Stimulated activated CD4-positive, alpha-beta T cell treated with anti-CD3 and anti-CD28 coated beads, Interleukin-12 subunit alpha, Interleukin-12 subunit beta, amount 100 ng/mL, for 24 hours (primary cell): ENCODE data around the gene TWIST2.

Experiments used
- DNase-seq, 2 experiments: peaks; one replicate each; pipeline ENCODE4 v3.0.0-alpha.2; 2020; ENCODE audit warnings: low read depth in 2 of 2

Gene TWIST2

DNA sequence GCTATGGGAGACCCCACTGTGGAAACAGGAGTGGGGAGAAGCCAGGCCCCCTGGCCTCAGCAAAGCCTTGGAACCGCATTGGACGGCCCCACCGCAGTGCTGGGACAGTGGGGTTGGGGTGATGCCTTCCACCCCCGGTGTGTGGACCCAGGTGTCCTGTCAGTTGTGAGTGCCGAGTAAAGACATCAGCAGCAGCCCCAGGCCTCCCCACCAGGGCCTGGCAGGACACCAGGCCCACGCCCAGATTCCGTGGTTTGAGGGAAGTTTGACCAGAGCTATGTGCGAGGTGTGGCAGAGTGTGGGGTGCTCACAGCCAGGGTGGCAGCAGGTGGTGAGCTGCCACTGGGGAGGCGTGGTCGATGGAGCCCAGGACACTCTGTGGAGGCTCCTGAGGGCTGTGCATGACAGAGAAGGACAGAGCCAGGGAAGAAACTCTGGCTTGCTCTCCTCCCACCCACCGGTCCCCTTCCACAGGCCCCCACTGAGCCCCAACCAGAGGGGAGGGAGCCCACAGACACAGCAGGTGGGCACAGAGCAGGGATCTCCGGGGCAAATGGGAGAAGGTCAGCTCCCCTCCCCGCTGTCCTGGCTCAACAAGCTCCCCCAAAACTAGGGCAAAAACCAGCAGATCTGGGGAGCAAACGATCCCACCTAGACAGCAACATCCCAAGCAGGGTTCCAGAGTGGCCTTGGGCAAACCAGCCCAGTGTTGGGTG, 69.1 kb downstream of the TWIST2 start:
- no peak for DNase-seq

DNA sequence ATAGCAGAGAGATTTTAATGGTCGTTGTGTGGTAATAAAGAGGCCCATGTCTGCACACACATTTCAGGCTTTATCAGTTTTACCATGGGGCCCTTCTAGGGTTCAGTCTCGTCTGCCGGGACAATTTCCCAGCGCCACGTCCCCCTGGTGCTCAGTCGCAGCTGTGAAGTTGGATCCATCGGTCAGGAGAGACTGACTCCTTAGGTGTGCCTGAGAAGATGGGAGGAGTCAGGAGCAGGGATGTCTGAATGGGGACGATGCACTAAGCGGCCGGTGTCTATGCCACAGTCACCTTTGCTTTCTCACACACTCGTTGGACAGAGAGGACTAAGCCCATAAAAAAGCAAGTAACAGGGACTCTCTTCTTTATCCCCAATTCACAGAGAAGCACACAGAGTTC, 71.4 kb downstream of the TWIST2 start:
- DNase-seq: no peak

DNA sequence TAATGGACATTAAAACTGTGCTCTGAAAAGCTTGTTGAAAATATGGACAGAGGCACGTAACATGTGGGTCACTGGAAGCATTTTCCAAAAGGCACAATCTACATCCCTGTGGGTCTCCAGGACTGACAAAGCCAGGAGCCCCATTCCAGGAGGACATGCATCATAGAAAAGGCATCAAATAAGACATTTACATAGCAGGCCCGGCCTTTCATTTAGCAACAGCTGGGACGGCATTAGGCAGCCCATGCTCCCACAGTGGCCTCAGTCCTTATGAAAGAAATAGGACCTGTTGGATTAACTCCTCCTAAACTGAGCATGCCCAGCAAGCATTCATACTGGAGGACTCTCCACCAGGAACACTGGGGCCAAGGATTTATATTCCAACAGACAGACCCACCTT, 72.2 kb downstream of the TWIST2 start:
- DNase-seq: no peak

DNA sequence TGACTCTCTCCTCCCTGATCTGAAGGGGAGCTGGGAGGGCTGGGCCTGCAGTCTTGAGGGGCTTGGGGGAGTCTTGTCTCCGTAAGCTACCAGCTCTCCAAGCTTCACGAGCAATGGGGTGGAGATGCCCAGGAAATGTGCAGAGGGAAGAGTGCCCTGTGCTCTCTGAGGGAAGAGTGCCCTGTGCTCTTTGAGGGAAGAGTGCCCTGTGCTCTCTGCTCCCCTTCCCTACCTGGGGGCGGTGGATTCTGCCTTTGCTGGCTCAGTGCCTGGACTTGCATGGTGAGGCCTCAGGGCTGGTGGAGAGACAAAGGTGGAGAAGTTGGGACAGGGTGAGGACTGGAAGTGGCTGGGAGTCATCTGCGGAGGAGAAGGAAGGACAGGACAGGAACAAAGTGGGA, 72.7 kb downstream of the TWIST2 start:
- DNase-seq: no peak

DNA sequence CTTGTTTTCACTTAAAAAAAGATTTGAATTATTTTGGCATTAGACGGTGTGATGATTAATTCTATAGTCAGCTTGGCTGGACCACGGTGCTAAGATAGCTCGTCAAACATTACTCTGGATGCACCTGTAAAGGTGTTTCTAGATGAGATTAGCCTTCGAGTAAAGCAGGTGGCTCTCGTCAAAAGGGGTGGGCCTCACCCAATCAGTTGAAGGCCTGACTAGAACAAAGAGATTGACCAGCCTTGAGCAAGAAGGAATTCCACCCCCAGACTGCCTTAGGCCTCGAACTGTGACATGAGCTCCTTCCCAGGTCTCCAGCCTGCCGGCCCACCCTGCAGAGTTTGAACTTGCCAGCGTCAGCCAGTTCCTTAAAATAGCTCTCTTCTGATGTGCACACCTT, 73.4 kb downstream of the TWIST2 start:
- no peak for DNase-seq

DNA sequence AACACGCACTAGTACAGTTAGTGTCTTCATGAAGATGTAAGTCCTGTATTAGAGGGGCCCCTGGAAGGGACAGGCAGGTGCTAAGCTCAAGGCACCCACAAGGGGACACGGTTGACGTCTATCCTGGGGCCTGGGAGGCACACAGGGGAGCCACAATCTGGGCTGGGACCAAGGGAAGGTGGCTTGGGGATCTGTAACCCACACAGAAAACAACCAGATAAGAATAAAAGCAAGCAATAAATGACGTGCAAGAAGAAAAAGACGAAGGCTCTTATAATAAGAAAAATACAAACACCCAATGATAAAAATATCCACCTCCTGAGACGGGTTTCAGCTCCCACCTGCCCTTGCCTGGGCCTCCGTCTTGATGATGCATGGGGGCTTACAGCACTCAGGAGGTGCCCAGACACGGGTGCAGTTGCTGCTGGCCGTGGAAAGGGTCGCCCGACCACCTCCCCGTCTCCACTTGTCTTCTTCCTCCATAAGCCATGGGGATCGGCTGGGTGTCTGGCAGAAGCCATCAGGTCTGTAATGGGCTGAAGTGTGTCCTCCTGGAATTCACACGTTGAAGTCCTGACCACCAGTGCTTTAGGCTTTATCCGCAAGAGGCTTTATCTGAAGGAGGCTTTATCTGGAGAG, 73.9 kb downstream of the TWIST2 start:
- no peak for DNase-seq

DNA sequence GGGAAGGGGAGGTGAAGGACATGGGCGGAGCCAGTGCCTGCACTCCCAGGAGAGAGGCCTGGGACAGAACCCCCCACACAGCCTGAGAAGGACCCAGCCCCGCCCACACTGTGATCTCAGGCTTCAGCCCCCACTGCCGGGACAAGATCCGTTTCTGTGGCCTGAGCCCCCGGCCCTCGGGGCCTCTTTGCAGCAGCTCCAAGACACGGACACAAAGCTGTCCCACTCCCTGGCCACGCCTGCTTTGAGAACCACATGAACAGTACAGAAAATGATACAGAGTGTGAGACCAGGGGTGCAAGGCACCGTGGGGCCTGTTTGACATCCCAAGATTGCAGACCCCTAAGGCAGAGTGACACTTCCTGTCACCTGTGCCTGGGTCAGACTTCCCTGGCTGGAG, 74.5 kb downstream of the TWIST2 start:
- DNase-seq: no peak

DNA sequence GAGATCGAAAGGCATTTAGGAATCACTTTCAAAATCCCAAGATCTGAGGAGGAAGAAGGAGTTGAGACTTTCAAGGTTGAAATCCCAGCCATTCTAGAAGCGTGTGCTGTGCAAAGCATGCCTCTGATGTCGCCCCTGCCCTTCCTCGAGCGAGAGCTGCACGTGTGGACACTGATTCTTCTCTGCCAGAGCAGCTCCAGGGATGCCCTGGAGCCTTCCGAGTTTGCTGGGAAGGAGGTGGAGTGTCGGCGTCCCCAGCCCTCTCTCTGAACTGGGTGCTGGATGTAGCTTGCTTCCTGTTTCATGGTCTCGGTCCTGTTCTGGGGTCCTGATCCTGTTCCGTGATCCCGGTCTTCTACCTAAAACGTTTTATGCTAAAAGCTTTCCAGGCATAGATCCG, 76.1 kb downstream of the TWIST2 start:
- DNase-seq: no peak

DNA sequence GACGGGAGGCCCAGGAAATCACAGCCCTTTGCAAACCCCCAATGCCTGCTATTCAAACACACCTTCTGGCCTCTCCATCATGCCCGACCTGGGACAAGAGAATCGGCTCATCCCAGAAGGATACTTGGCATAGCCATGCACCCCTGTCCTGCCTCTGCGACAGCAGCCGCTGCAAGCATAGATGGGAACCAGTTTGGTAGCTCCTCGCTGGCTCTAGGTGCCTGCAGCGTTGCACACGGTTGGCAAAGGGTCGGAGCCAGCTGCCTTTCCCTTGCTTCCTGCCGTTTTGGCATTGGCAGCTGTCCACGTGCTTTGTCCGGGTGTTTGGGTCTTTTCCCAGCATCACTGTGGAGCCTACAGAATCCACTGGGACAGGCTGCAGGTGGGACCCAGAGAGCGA, 76.9 kb downstream of the TWIST2 start:
- no peak for DNase-seq

DNA sequence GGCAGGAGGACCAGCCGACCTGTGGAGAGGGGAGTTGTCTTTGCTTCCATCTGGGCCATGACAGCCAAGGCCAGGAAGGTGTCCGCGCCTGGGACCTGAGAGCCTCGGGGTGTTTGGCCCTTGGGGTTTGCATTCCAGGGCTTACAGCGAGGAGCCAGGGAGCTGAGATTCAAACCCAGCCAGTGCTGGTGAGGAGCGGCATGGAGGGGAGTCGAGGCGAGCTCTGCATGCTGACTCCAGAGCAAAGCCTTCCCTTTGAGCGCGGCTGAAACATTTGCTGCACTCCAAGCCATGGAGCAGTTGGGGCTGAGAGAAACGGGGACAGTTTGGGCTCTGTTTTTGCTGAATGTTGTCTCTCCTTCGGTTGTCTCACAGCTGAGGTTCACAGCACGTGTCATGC, 77.4 kb downstream of the TWIST2 start:
- DNase-seq: no peak

DNA sequence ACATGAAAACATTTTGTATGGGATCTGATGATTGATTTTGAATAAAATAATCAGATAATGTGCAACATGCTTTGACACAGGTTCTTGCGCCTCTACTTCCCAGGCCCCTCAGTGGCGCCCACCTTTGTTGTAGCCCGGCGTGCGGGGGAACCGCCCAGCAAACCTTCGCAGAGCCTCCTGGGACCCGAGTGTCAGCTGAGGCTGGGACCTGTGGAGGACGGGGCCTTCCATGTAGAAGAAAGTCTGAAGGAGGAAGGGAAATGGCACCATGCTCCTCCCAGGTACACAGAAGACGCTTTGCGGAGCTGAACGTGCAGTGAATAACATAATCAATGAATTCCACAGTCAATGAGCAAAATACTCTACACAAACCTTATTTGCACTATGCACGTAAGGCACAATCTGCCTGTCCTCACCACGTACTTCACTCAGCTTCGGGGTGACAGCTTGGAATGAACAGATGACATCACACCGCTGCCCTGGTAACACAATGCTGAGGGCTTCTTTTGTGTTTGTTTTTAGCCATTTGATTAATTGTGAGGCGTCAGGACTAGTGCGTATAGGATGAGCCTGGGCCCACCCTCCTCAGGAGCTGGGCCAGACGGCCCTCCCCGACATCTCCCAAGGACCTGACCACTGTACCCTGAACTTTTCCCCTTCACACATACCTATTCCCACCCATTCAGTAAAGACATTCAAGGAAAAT, 78.1 kb downstream of the TWIST2 start:
- DNase-seq: no peak

DNA sequence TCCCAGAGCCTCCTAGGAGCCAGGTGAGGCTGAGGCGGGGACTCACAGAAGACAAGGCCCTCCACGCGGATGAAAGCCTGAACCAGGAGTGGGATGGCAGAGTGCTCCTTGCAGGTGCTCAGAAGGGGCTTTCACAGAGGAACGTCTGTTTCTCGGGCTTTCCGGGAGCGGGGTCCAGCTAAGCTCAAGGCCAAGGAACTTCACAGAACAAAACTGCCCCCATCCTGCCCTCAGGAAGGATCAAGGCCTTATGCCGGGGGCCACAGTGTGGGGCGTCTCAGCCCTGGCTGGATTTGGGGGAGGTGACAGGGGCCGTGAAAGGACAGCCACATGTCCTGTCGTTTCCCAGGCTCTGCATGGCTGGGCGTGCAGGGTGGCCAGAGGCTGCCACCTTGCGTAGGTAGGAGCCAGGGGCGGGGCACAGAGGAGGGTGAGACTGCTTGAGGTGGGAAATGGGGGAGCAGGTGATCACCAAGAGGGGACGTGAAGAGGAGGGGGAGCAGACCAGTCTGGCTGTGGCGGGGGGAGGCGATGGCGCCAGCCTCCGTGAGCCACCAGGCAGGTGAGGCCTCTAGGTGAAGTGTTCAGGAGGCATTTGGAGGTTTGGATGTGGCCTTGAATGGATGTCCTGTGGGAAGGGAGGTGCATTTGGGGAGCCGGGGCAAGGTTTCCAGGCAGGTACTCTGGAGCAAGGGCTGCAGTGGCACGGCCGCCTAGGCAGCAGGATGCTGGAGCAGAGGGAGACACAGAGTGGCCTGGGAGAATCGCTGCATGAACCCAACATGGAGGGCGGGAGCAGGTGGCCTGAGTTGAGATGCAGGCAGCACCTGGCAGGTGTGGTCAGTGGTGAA, 79.1 kb downstream of the TWIST2 start:
- no peak for DNase-seq

DNA sequence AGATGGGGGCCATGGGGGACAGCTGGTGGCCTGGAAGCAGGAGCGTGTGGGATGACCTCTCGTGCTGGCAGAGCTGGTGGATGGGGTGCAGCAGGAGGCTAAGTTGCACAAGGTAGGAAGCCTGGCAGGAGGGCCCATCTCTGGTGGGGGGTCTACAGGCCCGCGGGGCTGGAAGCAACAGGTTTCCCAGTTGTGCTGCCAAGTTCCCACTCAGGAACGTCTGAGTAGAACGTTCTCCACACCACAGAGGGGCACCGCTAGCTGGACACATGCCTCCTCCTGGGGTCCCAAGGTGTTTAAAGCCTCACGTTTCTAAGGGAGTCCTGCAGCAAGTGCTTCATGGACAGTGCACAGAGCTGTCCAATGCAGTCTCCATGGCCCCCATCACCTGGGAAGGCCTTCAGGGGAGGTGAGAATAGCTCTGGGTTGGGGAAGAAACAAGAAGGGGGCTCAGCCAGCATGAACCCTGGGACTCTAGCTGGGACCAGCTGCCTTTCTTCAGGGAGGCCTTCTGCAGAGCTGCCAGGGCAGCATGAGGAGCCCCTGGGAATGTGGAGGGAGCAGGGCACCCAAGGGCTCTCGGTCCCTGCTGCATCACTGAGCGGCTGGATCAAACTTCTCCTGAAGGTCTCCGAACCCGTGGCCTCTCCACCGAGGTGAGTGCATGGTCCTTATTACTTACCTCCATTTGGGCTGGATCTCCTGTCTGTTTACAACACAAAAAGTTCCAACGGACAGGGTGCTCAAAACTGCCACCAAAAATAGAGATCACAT, 80.0 kb downstream of the TWIST2 start:
- DNase-seq: no peak

DNA sequence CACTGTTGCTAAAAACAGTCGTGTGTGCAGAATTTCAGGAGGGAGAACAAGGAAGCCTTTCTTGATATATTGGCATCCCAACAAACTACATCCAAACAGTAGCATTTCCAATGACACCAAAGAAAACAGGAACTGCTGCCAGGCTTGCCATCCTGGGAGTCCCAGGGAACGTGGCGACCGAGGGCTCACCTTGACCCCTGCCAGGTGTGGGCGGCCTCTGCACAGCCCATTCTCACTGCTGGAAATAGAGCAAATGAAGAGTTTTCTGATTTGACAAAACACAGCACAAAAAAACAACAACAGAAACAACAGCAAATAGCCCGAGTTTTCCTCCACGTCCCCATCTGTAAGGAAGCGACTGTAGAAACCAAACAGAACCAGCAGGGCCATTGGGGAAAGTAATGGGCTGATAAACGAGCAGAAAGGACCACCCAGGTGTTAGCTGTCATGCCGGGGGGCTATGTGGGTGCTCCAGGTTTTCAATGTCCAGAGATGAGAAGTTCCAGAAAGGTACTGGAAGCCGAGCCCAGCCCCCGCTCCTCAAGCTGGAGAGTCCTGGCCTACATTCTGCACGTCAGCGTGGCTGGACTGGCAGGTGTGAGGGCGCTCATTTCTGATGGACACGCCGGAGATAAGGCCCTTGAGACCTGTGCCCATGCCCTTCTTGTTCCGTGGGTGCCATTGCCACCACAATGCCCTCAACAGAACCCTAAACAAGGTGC, 80.8 kb downstream of the TWIST2 start:
- DNase-seq: no peak

DNA sequence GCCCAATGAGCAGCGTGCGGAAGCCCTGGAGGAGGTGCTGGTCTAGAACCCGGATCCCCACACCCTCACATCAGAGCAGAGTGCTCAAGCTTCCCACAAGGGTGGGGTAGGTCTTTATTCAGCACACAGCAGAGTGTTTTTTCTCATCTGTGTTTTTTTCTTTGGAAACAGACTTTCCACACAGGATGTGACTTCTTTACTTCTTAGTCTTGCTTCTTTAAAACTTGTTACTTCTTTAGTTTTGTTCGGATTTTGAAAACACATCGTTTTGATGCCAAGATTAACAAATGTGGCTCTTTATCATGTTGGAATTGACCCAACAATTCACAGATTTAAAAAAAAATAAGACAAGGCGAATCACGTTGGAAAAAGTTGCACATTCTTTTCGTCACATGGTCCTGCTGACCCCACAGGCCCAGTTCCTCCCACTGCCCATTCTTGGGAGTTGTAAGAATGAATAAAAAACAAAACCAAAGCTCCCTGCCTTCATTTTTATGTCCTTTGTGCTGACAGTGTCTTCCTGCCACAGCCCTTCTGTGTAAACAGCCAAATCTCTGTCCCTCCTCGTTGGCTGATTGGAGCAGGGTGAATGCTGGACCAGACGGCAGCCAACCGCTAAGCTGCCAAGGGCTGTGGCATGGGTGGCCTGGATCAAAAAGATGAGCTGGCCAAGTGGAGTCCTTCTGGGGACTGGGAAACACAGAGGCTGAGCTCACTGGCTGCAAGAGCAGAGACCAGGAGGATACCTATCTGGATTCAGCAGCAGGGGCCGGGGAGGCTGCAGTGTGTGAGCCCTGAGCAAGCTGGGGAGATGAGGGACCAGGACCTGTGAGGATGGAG, 81.6 kb downstream of the TWIST2 start:
- DNase-seq: no peak

DNA sequence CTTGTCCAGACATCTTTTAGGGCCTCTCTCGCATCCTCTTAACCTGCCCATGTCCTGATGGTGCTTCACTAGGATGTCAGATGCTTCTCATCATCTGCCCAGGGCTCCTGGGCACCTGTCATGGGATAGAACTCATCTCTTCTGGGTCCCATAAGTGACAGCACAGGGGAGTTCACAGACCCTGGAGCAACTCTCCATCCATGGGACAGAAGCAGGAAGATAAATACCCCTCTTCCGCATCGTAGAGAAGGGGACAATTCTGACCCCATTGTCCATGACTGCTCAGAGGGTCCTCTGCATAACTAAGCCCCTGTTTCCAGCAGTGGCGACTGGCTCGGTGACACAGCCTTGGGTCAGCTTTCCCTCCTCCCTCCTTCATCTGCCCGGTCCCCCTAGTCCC, 82.3 kb downstream of the TWIST2 start:
- DNase-seq: no peak

DNA sequence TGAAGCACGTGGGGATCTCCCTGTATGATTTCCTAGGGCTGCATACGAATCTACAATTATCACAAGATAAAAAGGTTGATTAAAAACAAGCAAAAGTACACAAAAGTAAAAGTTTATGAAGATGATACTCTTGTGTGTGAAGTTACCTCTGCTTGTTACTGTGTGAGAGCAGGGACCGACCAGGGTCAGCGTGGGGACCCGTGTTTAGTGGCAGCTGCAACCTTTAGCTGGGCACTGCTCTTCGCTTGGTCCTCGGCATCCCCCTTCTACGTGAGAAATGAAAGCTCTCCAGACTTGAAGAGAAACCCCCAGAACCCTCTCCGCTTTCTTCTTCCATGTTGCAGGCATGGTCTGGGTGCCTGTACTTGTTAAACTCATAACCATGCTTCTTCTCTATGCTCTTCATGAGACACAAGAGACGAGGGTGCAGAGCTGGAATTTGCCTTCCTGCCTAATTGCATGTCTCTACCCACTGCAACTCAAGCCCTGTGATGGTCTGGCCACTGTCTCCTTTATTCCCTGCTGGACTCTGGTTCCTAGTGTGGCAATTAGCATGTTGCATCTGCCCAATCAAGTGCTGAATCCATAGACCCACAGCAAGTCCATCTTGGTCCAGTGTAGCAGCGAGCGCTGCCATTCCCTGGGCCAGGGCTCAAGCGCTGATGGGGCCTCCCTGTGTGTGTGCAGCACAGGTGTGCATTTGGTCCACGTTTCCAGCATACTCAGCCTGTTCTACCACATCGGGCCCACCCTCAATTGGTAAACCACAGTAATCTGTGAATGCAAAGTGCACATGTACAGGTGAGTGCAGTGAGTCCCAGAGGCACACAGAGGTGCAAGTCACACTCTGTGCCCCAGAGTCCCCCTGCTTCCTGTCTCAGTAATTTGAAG, 88.5 kb downstream of the TWIST2 start:
- no peak for DNase-seq

DNA sequence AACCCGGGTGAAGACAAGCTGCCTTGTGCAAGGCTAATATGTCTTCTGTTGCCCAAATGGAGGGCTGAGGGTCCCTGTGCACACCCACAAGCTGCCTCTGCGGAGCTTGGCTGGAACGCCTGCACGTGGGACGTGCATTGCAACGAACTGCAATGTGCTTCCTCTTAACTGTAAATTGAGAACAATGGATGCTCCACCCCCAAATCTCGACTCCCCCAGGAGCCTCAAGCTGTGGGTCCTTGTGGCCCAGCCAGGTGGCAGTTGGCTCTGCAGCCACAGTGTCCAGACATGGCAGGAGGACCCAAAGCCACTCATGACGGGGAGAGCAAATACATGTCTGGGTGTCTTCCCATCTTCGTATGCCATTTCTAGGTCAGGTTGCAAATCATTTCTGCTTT, 90.1 kb downstream of the TWIST2 start:
- DNase-seq: no peak
